Measurements from ENCODE around the gene AFTPH.

DNA sequence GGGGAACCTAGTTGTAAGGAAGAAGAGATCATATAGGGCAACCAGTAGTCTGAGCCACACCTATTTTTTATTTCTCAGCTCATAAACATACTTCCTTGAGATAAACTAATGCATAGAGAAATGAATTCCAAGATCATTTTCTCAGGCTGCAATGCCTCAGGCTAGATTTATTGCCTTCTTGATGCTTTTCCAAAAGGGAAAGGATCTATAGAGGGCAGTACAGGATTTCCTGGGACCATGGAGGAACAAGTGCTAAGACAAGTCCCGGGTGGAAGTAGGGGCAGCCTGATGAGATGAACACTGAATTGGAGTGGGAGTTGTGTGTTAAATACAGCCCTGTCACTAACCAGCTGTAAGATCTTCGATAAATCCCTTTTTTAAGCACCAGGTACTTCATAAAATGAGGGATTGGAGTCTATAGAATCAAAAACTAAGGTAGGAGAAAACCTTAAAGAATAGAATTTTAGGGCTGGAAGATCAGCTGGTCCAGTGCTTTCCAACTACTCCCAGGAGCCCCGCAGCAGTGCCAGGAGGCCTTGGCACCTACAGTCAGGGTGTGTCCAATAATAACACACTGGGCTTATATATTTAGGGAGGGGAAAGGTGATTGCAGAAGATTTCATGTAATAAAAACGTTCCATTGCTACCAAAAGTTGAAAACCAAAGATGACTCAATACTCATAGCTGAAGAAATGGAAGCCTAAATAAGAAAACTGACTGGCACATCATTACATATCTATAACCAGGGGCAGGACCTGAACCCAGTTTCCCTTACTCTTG, 71.5 kb downstream of the AFTPH start:
- TF ChIP-seq POLR2A (IDR thresholded peaks at IDR 0.05; ENCODE audit: low read length): no peak
- TF ChIP-seq HDAC2 (IDR thresholded peaks at IDR 0.05): no peak
- TF ChIP-seq, protein P1, sequence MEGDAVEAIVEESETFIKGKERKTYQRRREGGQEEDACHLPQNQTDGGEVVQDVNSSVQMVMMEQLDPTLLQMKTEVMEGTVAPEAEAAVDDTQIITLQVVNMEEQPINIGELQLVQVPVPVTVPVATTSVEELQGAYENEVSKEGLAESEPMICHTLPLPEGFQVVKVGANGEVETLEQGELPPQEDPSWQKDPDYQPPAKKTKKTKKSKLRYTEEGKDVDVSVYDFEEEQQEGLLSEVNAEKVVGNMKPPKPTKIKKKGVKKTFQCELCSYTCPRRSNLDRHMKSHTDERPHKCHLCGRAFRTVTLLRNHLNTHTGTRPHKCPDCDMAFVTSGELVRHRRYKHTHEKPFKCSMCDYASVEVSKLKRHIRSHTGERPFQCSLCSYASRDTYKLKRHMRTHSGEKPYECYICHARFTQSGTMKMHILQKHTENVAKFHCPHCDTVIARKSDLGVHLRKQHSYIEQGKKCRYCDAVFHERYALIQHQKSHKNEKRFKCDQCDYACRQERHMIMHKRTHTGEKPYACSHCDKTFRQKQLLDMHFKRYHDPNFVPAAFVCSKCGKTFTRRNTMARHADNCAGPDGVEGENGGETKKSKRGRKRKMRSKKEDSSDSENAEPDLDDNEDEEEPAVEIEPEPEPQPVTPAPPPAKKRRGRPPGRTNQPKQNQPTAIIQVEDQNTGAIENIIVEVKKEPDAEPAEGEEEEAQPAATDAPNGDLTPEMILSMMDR (IDR thresholded peaks at IDR 0.05): peak; percentile 46
- no peak for TF ChIP-seq MAFK (IDR thresholded peaks at IDR 0.05; ENCODE audit: partially characterized antibody)
- no peak for TF ChIP-seq NFE2L2 (conservative IDR thresholded peaks at IDR 0.05; ENCODE audit: low read length)
- TF ChIP-seq, protein P2, sequence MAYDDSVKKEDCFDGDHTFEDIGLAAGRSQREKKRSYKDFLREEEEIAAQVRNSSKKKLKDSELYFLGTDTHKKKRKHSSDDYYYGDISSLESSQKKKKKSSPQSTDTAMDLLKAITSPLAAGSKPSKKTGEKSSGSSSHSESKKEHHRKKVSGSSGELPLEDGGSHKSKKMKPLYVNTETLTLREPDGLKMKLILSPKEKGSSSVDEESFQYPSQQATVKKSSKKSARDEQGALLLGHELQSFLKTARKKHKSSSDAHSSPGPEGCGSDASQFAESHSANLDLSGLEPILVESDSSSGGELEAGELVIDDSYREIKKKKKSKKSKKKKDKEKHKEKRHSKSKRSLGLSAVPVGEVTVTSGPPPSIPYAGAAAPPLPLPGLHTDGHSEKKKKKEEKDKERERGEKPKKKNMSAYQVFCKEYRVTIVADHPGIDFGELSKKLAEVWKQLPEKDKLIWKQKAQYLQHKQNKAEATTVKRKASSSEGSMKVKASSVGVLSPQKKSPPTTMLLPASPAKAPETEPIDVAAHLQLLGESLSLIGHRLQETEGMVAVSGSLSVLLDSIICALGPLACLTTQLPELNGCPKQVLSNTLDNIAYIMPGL (CRISPR knock-in tag; IDR thresholded peaks at IDR 0.05; ENCODE audit: borderline replicate concordance): no peak
- TF ChIP-seq, protein P3, sequence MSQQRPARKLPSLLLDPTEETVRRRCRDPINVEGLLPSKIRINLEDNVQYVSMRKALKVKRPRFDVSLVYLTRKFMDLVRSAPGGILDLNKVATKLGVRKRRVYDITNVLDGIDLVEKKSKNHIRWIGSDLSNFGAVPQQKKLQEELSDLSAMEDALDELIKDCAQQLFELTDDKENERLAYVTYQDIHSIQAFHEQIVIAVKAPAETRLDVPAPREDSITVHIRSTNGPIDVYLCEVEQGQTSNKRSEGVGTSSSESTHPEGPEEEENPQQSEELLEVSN (IDR thresholded peaks at IDR 0.05; ENCODE audit: borderline replicate concordance, low read depth): no peak

Measured in A549 (cell line).